ENCODE data around the gene FOXP1.

FOXP1 gene

DNA sequence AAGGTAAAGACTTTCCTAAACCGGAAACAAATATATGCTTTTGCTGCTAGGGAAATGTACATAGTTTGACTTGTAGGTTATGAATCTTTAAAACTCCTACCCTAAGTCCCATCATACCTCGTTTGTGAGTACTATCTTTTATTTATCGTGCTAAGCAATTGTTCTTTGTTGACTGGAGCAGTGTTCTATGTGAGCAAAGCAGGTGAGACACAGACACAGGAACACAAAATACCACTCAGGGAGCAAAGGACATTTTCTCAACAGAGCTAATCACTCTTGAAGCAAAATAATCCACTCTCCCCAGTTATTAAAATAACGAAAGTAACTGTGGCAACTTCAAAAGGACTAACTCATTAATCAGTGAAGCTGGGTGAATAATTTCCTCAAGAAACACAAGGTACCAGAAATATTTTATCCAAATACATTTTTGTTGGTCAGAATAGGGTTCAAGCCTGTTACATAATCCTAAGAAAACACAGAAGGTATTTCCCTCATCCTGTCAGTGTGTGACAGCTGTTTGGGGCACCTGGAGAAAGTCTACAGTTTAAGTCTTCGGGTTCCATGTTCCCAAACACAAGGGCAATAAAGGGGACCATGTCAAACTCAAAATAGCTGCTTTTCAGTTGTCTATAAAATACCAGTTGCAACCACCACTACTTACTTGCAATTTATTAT, 407.7 kb downstream of the FOXP1 start:
- no peak for DNase-seq (ENCODE audit: low spot score)

DNA sequence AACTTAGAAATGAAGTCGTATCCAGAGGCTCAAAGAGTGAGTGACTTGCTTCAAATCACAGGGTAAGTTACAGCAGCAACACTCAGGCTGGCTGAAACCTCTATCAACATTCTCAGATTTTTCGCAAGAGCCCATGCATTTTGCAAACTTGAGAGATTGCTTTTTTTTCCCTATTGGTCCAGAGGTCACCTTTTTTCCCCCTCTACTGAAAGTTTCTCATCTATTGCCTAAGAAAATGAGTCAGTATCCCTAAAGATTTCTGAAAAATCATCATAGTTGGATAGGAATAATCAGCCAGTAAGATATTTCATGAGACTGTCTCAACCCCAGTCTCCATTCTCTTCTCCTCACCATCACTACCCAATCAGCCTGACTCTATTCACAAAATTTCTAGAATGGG, 410.6 kb downstream of the FOXP1 start:
- no peak for DNase-seq (ENCODE audit: low spot score)

DNA sequence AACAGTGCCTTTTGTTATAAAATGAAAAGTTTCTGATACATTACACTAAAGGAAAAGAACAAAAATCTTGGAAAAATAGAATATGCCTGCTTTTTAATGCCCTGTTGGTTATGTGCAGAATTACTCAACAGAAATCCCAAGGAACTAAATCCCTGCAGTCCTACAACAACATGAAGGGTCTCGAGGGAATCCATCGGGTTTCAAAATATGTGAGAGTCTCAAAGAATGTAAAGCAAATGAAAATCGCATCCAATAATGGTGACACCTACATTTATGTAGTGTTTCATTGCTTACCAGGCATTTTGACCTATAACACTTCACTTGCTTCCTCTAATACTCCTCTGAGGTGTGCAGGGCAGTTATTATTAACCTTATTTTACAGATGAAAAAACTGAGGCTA, 411.3 kb downstream of the FOXP1 start:
- DNase-seq (ENCODE audit: low spot score): no peak

DNA sequence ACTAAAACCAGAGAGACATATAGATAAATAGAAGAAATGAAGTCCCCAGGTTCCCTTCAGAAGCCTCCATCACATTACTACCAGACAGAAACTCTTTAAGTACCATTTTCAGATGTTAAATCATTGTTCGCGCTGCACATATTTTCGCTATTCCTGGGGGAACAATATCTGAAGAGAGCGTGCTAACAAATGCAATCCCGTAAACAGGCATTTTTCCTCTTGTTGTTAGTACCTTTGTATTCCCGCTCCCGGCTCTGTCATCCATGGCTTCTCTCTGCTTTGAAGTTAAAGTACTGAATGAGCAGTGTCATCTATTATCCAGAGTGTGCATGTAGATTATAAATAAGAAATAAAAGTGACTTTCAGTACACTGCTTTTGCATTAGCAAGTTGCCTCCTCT, 412.3 kb downstream of the FOXP1 start:
- no peak for DNase-seq (ENCODE audit: low spot score)

DNA sequence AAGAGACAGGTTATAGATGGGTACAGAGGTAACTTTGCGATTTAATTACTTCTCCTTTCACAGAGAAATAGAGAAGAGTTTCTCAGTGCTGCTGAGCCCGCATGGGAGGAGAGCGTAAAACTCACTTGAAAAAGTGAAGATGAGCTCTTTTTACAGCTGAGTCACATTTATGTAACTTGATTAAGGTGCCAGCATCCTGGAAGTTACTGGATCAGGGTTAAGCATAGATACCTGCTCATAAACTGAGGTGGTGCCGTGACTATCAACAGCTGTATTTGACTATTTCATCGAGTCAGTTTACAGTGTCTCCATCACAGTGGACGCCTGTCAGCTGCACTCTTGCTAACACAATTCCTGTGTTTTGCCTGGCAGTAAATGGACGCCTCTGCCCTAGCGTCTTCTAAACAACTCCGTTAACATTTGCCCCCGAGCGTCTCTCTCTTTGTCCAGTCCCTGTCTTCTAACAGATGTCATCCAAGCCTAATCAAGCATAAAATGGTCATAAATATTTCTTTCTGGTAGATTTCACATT, 414.6 kb downstream of the FOXP1 start:
- no peak for DNase-seq (ENCODE audit: low spot score)

DNA sequence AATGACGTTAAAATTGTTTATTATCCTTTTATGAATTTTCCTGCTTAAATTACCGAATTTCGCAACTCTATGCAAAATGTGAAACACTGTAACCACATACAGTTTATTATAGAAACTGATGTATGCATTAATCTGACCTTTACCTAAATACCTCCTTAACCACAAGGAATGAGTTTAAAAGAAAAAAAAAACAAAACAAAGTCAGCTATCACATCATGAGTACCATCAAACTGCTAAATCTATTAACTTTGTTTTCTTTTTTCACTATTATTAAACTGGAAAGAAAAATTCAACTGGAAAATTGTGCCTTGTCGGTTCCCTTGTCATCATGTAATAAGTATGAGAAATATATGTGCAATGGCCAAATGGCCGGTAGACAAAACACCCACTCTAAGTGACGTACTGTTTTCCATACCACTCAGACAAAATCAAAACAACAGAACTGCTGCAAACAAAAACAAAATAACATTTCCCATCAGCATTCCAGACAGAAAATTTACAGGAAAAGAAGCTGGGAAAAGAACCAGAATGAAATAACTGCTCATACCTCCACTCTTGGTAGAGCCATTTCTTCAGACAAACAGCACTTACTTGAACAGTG, 415.3 kb downstream of the FOXP1 start:
- DNase-seq (ENCODE audit: low spot score): no peak

DNA sequence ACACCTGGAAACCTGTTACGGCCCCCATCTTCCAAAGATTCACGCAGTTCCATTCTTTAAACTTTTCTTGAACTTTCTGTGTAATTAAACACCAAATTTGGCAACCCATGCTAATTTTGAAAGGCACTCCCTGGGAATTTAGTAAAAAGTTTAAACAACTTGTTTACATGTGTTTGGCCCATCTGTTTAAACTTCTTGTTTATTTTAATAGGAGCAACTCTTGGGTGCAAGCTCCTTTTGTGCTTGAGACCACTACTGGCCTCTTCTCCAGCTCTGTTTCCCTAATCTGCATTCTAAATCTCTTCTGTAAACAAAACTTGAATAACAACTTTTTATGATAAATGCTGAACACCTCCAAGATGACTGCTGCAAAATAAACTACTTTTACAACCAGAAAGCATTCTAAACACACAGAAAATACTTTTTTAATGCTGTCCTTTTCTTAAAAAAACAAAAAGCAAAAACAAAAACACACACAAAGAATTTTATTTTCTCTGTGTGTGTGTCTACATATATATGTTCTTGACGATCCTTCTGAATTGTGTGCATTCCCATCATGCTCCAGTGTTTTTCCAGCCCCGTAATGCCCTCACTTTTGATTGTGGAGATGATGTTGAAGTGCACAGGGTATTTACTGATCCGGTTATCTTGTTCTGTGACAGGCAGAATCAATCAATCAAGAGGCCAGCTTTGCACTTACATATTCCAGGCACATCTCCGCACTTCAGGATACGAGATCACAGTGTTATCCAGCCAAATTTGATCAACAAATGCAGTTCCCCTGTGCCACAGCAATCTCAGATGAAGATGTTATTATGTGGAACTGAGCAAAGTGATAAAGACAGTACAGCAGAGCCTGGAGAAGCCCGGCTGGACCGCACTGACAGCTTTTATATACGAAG, 416.9 kb downstream of the FOXP1 start:
- no peak for DNase-seq (ENCODE audit: low spot score)

DNA sequence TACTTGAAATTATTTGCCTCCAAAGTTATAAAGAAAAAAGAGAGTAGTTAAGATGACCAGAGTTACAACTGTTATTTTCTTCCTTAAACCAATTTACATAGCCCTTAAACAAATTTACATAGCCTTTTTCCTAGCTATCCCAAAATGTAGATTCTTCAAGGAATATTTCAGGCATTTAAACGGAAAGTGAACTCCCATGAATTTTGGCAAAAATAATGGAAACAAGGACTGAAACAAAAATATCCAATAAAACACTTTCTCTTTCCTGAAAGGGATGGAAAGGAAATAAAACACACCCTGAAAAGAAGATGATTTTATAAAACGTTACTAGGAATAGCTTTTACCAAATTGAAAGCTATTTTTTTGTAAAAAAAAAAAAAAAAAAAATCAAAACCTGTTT, 418.6 kb downstream of the FOXP1 start:
- no peak for DNase-seq (ENCODE audit: low spot score)

DNA sequence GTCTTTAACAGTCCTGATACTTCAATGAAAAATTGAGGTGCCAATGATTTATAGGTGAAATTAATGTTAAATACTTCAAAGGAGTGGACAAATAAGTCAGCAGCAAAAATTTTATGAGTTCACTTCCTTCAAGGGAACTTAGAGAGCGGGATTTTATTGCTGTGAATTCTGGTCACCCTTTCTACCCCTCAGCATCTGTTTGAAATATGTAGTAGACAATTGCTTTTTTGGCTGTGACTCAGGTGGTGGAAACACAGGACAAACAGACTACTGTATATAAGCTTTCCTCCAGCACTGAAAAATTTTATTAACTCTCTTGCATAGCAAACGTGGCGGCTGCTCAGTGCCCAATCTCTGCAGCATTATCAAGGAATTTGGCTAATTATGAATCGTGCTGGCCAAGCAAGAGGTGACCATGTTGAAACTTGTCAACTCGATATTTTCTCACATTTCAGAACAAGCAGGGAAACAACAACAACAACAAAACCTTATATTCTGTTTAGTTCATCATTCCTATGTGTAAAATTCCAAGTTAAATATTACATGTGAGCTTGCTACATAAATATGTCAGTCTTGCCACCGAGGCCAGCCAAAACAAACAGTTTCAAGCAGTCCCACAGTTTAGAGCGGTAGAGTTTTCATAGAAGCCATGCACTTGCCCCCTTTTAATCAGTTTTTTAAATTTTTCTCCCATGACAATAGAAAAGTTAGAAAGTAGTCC, 420.2 kb downstream of the FOXP1 start:
- no peak for DNase-seq (ENCODE audit: low spot score)

DNA sequence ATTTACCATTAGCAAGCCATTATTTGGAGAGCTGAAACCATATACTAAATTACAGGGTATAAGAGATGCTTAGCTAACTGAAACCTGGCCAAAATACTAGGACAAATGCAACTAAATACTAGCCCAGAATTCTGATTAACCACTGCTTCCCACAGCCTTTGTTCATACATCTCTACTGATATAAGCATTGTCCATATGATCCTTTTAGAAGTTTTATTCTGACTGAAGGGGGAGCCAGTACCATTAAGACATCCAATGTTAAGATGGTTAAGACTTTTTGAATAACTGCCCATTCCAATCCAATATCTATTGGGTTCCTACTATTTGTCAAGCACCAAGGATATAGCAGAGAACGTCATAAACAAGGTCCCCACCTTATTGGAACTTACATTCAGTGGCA, 421.3 kb downstream of the FOXP1 start:
- DNase-seq (ENCODE audit: low spot score): no peak

DNA sequence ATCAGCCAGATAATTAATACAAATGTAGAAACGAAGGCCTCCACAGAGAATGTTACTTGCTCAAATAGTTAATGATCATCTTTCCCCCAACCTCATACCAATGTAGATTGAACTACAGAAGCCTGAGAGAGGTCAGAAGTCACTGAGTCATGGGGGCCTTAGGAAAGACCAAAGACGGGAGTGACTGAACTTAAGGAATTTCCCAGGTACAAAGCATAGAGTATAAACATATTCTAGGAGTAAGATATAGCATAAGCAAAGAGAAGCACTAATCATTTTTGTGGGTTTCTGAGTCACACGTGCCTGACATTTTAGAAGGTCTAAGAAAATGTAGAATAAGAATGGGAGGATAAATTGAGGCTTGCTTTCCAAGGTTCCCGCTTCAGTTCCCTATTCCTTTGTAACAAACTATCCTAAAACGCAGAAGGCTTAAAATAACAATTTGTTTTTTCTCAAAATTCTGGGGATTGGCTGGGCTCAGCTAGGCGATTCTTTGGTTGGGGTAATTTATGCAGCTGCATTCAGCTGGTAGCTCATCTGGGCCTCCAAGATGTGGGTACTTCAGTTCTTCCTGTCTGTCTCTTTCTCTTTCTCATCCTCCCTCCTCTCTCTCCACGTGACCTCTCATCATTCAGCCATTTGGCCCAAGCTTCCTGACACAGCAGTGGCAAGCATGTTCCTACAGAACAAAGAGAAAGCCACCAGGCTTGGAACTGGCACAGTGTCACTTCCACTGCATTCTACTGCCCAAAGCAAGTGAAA, 422.6 kb downstream of the FOXP1 start:
- DNase-seq (ENCODE audit: low spot score): no peak

DNA sequence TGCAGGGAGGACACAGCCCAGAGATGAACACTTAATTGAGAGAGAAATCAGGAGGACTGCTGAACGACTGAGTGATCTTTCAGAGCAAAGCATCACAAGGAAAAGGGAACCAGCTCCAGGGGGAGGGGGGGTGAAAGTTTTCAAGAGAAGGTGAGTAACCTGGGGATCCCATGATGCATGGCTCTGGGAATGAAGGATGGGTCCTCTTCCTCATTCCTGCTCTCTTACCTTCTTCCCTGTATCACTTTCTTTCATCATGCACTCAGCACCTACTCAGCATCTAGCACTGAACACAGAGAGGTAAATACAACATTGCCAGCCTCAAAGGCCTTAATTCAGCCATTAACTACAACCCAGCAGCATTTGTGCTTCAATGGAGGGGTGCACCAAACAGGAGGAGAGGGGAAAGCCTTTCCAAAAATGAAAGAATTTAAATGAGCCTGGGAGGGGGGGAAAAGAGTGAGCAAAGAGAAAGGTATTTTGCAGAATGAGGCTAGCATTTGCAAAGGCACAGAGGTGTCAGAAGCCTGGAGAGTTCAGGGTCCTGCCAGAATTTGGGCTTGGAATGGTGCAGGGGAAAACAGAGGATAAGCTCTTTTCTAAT, 427.4 kb downstream of the FOXP1 start:
- no peak for DNase-seq (ENCODE audit: low spot score)

DNA sequence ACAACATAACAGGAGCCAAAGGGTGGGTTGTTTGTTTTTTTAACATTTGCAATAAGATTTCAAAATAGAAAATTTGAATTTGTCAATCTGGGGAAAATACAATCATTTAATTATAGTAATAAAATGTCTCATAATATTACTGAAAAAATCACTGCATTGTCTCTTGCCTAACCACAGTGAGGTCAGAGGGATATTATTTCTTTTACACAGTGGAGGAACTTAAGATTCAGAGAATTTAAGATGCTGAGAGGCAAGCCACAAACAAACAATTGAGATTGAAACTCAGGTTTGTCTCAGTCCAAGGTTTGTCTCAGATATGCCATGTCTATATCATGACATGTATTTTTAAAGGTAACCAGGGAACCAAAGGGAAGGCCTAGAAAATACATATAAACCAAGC, 428.7 kb downstream of the FOXP1 start:
- no peak for DNase-seq (ENCODE audit: low spot score)

DNA sequence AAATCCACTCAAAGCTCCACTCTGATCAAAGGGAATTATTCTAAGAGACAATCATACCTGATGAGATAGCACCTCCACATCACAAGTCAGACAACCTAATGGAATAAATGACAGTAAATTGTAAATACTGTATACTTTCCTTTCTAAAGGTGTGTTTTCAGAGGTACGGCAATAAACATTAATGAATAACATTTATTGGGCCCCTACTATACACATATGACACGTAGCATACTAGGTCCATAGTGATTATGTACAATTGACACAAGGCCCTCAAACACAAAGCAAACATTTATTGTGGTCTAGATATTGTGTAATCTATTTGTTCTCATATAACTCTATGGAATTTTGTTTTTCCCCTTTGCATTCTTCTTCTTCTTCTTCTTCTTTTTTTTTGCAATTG, 429.8 kb downstream of the FOXP1 start:
- no peak for DNase-seq (ENCODE audit: low spot score)

DNA sequence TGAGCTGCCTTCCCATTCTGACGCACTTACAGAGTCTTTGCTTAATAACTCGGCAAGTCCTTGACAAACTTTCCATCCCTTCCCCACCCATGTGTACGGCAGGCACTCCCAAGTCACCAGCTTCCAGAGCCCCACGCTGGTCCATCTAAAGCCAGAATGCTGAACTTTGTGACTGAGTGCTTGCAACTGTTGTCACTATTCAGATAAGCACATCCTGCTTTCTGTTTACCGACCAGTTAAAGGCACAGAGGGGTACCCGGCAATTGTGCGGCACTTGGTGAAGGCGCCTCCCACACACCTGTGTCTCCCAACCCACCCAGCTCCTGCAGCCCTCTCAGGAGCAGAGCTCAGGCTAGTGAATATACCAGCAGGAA, 430.6 kb downstream of the FOXP1 start:
- no peak for DNase-seq (ENCODE audit: low spot score)

DNA sequence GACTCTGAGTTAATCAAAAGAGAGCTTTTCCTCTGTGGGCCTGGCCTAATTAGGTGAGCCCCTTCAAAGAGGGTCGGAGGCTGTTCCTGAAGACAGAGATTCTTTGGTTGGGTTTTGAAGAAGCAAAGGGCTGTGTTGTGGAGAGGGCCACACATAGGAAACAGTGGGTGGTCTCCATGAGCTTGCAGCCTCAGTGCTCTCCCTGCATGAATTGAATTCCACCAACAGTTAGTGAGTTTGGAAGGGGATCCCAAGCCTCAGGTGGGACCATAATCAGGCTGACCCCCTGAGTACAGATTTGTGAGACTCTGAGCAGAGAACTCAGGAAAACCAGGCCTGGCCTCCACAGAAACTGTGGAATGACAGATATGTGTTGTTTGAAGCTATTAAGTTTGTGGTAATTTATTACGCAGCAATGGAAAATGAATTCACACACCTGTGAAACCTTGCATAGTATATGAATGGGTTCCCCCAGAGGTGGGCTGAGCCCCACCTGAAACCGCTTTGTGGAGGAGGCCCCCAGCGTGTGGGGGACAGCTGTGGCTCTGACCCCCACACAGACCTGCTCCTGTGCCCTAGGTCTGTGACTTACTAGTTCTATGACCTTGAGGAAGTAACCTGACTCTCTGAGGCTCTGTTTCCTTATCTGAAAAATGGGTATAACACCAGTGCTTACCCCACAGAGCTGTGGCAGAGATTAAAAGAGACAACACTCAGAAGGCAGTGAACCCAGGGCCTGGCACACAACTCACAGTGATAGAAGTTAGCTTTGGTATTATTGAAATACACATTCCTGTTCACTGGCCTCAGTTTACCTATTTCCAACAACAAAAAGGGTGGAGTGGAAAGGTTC, 431.3 kb downstream of the FOXP1 start:
- DNase-seq (ENCODE audit: low spot score): no peak

DNA sequence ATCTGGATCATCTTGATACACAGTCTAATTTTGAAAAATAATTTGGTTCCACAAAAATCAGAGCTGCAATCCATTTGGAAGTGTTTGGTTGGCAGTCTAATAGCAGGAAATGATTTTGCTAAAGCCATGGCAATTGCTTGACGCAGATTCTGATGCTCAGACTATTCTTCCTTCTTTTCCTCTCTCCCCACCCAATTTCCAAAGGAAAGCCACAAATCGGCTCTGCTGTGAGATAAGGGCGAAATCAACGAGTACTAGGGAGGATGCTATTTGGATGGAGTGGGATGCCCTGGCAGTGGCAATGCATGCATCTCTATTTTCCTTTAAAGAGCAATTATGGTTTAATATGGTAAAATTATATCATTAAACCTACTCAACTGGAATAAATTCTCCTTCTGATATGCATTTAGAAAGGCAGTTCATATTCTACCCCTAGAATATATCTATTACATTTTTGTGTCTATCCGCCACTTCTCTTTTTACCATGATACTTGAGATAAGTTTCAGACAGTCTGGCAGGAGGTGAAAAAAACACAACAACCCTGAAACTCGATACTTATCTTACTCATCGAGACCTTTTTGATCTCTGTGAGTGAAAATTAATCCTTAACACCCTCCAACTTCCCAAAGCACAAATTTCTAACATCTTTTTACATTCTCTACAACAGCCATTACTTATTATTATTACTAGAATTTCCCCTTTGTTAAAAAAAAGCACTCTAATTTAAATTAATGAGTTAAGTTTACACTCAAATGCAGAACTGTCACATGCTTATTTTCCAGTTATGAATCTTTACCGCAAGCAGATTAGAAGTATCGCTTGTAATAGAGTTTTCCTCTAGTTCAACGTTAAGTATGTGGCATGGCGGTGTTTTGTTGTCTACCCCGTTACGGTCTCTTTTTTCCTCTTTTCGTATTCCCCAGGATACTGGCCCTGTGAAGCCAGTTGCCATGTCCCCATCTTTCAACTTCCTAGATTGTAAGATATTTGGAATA, 433.3 kb downstream of the FOXP1 start:
- no peak for DNase-seq (ENCODE audit: low spot score)

DNA sequence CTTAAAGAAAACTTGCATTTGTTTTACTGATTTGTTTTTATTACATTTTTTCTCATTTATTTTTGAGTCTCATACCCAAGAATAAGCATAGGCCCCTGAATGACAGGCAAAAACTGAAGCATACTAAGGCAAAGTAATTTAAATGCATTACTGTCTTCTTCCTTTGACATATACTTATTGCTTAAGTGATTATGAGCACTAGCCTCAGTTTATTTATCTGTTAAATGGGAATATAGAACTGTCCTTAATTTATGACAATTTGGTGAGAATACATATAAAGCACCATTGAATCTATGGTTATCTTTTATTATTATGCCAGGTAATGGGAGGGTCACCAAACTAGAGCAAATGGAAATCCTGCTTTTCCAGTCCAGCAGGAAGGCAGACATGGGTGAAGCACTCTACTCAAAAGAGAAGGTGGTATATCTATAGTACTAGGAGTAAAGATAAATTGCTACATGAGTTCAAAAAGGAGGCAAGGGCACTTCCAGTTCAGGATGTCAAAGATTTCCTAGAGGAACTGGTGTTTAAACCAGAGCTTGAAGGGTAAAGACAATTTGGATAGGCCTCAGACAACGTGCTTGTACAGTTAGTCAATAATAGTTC, 435.0 kb downstream of the FOXP1 start:
- DNase-seq (ENCODE audit: low spot score): no peak

DNA sequence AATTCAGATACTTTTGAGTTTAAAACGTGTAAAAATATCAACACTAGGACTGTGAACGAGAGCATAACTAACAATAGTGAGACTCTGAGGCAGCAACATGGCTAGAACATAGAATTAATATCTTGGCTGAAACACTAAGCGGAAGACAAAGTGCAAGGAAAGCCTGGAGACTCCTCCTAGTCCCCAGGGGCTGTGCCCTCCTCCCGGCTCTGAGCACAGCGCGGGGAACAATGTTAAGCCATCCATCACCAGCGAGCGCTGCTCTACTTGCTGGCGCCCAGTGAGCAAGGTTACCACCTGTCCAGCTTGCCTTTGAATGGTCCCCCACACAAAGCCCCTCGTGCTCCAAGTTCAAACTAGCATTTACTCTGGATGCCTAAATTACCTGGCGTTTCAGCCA, 436.9 kb downstream of the FOXP1 start:
- no peak for DNase-seq (ENCODE audit: low spot score)
